ENCODE data around the gene POU6F1.
A peak's percentile ranks its signal among the peaks of the same experiment; 100 is the strongest.

The POU6F1 gene

GRCh38 chr12:51197736-51198567 lies 19.9 kb downstream of the POU6F1 start:
- DNase-seq (ENCODE audit: low read depth), result no peak

DNA sequence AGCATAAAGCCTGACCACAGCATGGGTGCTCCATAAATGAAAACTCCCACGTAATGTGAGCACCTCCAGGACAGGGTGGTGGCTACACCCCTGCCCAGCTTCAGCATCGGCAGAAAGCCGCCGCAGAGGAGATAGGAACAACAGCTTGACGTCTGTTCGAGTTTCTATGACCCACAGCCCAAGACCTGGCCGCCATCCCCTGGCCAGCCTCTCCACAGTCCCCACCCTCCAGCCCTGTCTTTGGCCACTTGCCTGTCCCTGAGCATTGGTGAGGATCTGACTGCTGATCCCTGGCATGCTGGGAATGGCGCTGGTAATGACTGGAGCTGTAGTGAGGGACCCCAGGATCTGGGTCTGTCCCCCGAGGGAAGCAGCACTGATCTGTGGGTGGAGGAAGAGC lies 21.3 kb downstream of the POU6F1 start:
- DNase-seq (ENCODE audit: low read depth), result no peak

DNA sequence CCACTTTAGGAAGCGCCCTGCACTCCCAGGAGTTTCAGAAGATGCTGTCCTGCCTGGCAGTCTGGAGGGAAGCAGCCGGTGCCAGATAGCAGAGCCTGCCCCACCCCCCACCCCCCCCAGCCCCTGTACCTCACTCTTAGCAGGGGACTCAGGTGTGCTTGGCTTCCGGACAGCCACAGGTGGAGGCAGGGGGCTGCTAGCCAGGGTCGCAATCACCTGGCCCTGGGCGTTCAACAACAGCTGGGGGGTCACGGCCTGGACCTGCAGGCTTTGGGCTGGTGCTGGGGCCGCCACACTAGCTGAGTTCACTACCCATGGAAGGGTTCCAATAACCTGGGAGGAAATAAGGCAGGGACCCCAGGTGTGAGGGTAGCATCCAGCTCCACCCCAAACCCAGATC lies 22.0 kb downstream of the POU6F1 start:
- no peak for DNase-seq (ENCODE audit: low read depth)

DNA sequence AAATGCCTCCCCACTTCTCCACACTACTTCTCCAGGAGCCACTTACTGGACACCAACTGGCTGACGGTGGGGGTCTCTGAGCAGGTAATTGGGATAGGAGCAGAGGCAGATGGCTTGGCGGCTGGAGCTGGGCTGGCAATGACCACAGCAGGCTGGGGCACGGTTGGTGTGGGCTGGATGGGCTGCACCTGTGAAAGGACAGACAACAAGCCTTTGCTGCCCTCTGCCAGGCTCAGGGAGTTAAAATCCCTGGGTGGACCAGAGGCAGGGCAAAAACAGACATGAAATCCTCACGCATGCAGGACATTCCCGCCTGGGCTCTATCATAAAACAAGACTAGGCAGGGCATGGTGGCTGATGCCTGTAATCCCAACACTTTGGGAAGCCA lies 25.6 kb downstream of the POU6F1 start:
- no peak for DNase-seq (ENCODE audit: low read depth)

DNA sequence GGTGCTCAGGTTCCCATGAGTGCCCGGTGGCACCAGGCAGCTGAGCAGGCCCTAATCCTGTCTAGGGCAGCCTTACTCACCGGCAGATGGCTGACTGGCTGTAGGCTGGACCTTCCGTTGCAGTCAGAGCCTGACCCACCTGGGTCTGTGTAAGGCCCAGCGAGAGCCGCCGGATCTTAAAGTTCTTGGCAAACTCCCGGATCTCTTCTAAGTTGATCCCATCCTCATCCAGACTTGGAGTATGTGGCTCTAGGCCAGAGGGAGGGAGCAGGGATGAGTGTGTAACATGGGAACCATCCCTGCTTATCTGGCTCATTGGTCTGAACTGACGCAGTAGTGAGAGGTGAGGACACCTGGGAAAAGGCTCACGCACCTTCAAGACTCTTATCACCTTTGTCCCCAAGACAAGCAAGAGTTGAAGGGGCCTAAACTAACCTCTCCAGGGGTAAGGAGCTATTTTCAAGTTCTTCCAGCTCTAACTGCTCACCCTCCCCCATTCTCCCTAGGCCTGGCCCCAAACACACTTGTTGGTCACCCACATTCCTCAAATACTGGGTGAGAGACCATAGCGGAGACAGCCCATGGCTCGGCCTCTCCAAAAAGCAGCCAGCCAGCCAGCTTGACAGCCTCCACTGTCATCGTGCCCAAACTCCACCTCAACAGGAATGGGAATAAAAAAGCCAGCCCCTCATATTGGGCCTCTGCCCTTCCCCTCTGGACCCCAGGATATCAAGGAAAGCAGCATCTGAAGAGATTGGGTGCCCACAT lies 26.2 kb downstream of the POU6F1 start:
- no peak for DNase-seq (ENCODE audit: low read depth)

GRCh38 chr12:51190820-51191219 lies 27.0 kb downstream of the POU6F1 start:
- DNase-seq (ENCODE audit: low read depth), result no peak

GRCh38 chr12:51189790-51190355 lies 28.0 kb downstream of the POU6F1 start:
- no peak for DNase-seq (ENCODE audit: low read depth)

- DNase-seq (ENCODE audit: low read depth), result no peak
Observed at GRCh38 chr12:51188359-51189051, 29.4 kb downstream of the POU6F1 start.

DNA sequence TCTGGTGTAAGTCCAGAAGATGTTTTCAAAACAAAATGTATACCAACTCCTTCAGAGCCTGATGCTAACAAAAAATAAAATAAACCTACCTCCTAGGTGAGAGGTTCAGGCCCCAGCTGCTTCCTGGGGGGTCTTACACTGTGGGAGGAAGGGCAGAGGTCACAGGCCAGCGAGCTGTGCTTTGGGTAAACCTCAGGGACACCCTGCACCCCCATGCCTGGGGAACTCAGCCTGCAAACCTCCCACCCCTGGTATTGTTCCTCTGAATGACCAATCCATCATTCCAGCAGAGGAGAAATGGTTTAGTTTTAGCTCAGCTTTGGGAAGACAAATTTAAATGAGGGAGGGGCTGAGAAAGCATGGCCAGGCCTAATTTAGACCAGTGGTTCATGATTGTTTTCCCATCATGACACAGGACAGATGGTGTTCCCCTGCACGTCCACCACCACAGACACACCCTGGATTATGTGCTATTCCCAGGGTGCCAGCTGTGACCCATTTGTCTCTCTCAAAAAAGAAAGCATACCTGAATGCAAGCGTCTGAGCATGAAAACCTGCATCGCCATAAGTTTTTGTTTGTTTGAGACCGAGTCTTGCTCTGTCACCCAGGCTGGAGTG lies 30.4 kb downstream of the POU6F1 start:
- no peak for DNase-seq (ENCODE audit: low read depth)

DNA sequence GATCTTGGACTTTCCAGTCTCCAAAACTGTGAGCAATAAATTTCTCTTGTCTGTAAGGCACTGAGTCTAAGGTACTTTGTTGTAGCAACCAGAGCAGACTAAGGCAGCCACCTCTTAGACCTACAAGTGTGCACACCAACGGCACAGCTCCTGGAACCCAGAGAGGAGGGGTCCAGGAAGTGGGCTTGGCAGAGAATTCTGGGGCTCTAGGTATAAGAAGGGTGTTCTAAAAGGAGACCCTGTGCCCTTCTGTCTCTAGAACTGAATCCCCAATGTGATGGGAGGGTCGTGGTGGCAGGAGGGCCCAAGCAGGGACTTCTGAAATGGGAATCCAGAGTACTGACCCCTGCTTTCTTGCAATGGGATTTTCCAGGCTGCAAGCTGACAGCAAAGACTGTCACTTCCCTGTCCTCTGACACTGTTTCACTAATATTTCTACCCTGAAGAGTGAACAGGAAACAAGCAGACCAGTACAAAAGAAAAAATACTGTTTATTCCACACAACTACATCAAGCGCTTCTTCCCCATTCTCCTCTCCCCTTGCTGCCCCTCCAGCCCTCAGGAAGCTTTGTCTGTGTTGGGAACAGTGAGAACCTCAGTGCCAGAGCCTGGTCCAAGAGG lies 31.3 kb downstream of the POU6F1 start:
- no peak for DNase-seq (ENCODE audit: low read depth)

DNA sequence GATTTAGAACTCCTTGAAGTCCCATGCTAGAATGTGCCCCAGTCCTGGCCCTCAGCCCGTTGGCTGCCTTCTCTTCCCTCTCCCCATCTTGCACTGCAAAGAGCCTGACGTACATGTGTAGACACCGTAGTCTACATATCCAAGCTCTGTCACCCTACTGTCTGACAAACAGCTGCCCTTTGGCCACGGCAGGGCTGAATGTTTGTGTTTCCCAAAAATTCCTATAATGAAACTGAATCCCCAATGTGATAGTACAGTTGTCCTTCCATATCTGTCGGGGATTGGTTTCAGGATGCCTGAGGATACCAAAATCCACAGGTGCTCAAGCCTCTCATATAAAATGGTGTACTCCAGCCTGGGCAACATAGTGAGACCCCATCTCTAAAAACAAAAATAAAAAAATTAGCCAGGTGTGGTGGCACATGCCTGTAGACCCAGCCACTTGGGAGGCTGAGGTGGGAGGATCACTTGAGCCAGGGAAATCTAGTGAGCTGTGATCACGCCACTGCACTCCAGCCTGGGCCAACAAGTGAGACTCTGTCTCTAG lies 32.6 kb downstream of the POU6F1 start:
- no peak for DNase-seq (ENCODE audit: low read depth)

- peak; percentile 67 for DNase-seq (ENCODE audit: low read depth)
Observed at GRCh38 chr12:51183816-51184215, 34.0 kb downstream of the POU6F1 start.

GRCh38 chr12:51183349-51183748 lies 34.5 kb downstream of the POU6F1 start:
- no peak for DNase-seq (ENCODE audit: low read depth)

DNA sequence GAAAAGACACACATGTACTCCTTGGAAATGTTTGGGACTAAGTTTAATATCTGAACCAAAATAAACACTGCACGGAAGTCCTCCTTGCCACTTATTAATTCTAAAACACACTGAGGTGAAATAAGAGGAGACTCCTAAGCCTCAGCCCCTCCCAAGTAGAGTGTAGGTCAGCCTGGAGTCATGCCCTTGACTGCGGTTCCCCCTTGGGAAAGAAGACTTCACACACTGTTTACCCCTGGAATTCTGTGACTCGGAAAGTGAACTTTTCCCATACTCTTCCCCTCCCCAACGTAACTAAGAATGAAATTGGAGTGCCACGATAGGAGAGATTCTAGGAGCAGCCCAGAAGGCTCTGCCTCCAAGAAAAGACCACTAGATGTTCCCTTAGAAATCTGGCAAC lies 36.3 kb downstream of the POU6F1 start:
- DNase-seq (ENCODE audit: low read depth), result no peak

DNA sequence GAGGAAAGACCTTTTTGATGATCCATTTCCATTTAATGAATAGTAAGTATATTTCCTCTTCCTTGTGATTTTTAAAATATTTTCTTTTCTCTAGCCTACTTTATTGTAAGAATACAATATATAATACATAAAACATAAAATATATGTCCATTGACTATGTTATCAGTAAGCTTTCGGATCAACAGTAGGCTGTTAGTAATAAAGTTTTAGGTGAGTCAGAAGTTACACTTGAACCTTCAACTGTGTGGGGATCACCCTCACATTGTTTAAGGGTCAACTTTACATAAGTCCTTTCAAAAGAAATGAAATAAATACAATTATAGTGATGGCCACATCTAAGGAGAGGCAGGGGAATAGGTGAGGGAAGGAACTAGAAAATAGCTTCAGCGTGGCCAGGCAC lies 40.0 kb downstream of the POU6F1 start:
- no peak for DNase-seq (ENCODE audit: low read depth)

GRCh38 chr12:51174501-51174900 lies 43.4 kb downstream of the POU6F1 start:
- no peak for DNase-seq (ENCODE audit: low read depth)

GRCh38 chr12:51172515-51173431 lies 45.1 kb downstream of the POU6F1 start, which contains the start of gene TFCP2:
Gene TFCP2, minus strand, starts transcription at chr12:51173135. Its CDS starts 713 bp downstream, at chr12:51172422.
- peak; percentile 97 for DNase-seq (ENCODE audit: low read depth)

GRCh38 chr12:51171884-51172514 lies 45.9 kb downstream of the POU6F1 start:
- DNase-seq (ENCODE audit: low read depth), result peak; percentile 30

- no peak for DNase-seq (ENCODE audit: low read depth)
Observed at GRCh38 chr12:51163795-51164194, 54.1 kb downstream of the POU6F1 start.

GRCh38 chr12:51162217-51162616 lies 55.6 kb downstream of the POU6F1 start:
- DNase-seq (ENCODE audit: low read depth), result no peak

All from amniotic epithelial cell (primary cell).